Measurements from ENCODE around the gene GJA3. TPM values are rescaled to one million over a fixed set of nuclear protein-coding genes. Genes with fewer than 3 reads are reported as not detected.

Gene GJA3
- total and polyA plus RNA-seq, 2 of the 4 experiments (the other 2 are of a cell fraction) = 1.5 to 2.7 TPM

DNA sequence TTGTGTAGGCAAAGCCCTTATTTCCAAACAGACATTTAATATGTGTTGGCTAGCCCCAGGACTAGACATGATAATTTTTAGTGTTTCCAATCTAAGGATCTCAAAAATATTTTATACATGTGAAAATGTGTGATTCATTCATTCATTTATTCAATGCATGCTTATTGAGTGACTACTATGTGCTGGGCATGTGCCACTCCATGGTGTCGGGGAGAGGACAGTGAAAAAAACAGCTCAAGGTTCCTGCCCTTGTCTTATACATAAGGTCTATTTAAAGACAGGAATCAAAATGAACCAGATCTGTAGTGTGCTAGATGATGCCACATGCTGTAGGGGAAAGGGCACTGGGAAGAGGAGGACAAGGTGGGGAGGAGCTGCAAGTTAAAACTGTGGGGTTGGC, 36.5 kb downstream of the GJA3 start:
- H3K18ac ChIP-seq (ENCODE audit: low read depth, low read length) = no peak overlapping the region
- H4K91ac ChIP-seq (ENCODE audit: insufficient read depth, low read depth, low read length) = no peak overlapping the region
- H2BK5ac ChIP-seq (ENCODE audit: low read depth, low read length, poor library complexity, severe bottlenecking) = no peak overlapping the region
- no peak overlapping the region for H3K9ac ChIP-seq (ENCODE audit: low read depth, low read length)
- no peak overlapping the region for H2BK20ac ChIP-seq (ENCODE audit: low read depth, low read length)
- TF ChIP-seq BHLHE40 (IDR thresholded peaks at IDR 0.05; ENCODE audit: low read depth, low read length) = peak; percentile 66; the same call in 1 of the 2 replicates
- TF ChIP-seq RFX5 (IDR thresholded peaks at IDR 0.05; ENCODE audit: low read depth, low read length) = no peak
- H3K27me3 ChIP-seq (ENCODE audit: control insufficient read depth, insufficient read depth, low read length) = peaks cover 3% of the 10 kb centered on the region; the same call in 1 of the 2 replicates
- no peak overlapping the region for H3K4ac ChIP-seq (ENCODE audit: low read depth, low read length)
- no peak overlapping the region for H2AK5ac ChIP-seq (ENCODE audit: low read depth, low read length)
- H3K79me1 ChIP-seq (ENCODE audit: low read depth in 1 of 2, low read length in 2 of 2) = no peaks in the 10 kb centered on the region
- DNase-seq (peak; percentile 45), ATAC-seq (ENCODE audit: low read depth) (peak; percentile 7; the same call in 1 of the 2 replicates)
- WGBS, 2 experiments (ENCODE audit: extremely low coverage in 2 of 2, insufficient read length in 1 of 2) = no CpG with 5 or more reads among the region's 1 CpG
- no peak overlapping the region for H3K14ac ChIP-seq (replicated peaks; ENCODE audit: low read depth, low read length)
- POLR2A ChIA-PET (ENCODE audit: unreplicated experiment) = no interaction called here
- CTCF ChIA-PET = interaction anchor here (0.6 kb wide), 1 partner anchor 54 kb away, joined by 5 read pairs; no protein-coding TSS in a partner anchor
- H2BK15ac ChIP-seq (ENCODE audit: low read depth, low read length) = no peak overlapping the region
- BruUV-seq (replicated peaks) = no TSS peak
- H3K9me3 ChIP-seq (ENCODE audit: control insufficient read depth, insufficient read depth, low read length) = no peaks in the 10 kb centered on the region
- H2AK9ac ChIP-seq (replicated peaks; ENCODE audit: low read depth, low read length, poor library complexity) = no peak overlapping the region
- dilution Hi-C loops (cut with HindIII; ENCODE audit: low sequenced_read_pairs, unreplicated experiment) = no loop called here
- peaks cover 7% of the 10 kb centered on the region for H3K4me1 ChIP-seq (ENCODE audit: control insufficient read depth, insufficient read depth, low read length)
- intact Hi-C loops (cut with micrococcal nuclease) = no loop called here
- H2AFZ ChIP-seq (replicated peaks; ENCODE audit: low read length, poor library complexity) = no peak overlapping the region
- H3K4me2 ChIP-seq (ENCODE audit: low read depth, low read length) = no peak overlapping the region
- H4K5ac ChIP-seq (ENCODE audit: low read depth, low read length) = no peak overlapping the region
- no peak overlapping the region for H3K23ac ChIP-seq (ENCODE audit: low read depth, low read length)
- in situ Hi-C loops (cut with MboI; ENCODE audit: low sequenced_read_pairs) = no loop called here
- H3K36me3 ChIP-seq (ENCODE audit: control insufficient read depth, insufficient read depth, low read length) = no peaks in the 10 kb centered on the region
- no peak overlapping the region for H3K56ac ChIP-seq (ENCODE audit: extremely low read depth, insufficient read depth, low read length)
- no peaks in the 10 kb centered on the region for H3K9me1 ChIP-seq (ENCODE audit: insufficient read depth, low read length)
- no peak overlapping the region for H3K4me3 ChIP-seq (ENCODE audit: insufficient read depth, low read depth, low read length)
- no peak overlapping the region for H3K27ac ChIP-seq (ENCODE audit: insufficient read depth, low read length)
- H2BK120ac ChIP-seq (ENCODE audit: low read depth, low read length) = no peak overlapping the region
- H4K8ac ChIP-seq (ENCODE audit: low read depth in 2 of 2, low read length in 2 of 2) = no peak overlapping the region
- no peaks in the 10 kb centered on the region for H4K20me1 ChIP-seq (ENCODE audit: insufficient read depth, low read length)
